IPS-18c (cell line): ENCODE measurements around the gene ALDOA.
"Not testable (repeated sequence)": the region's sequence is repeated elsewhere in the genome, so short reads cannot be mapped to it uniquely, and the experiment has no call there.

Experiments used
- H3K4me3 ChIP-seq: 2 replicates; pipeline ENCODE4 v1.7.0; 2013; ENCODE audit warnings: low read depth, mild to moderate bottlenecking, low read length, moderate library complexity; ENCODE audit not compliant: insufficient read depth
- H3K9me3 ChIP-seq: one replicate; pipeline ENCODE4 v1.6.1; 2013; ENCODE audit warnings: mild to moderate bottlenecking, low read length, moderate library complexity; ENCODE audit not compliant: control insufficient read depth, insufficient read depth

The ALDOA gene

GRCh38 chr16:30032083-30032819, 33.3 kb upstream of the ALDOA start:
- no peak overlapping the region for H3K4me3 ChIP-seq
- H3K9me3 ChIP-seq, result no peaks in the 10 kb centered on the region

- H3K9me3 ChIP-seq, result no peaks in the 10 kb centered on the region
- H3K4me3 ChIP-seq, result no peak overlapping the region
Observed at GRCh38 chr16:30033270-30033669, 32.3 kb upstream of the ALDOA start.

- Histone ChIP-seq H3K4me3 (no peak overlapping the region), H3K9me3 (no peaks in the 10 kb centered on the region)
Observed at GRCh38 chr16:30040221-30040620, 25.3 kb upstream of the ALDOA start.

GRCh38 chr16:30040690-30041089, 24.9 kb upstream of the ALDOA start:
- H3K9me3 ChIP-seq, H3K4me3 ChIP-seq: not testable (repeated sequence)

- Histone ChIP-seq H3K9me3 (no peaks in the 10 kb centered on the region), H3K4me3 (no peak overlapping the region)
Observed at GRCh38 chr16:30041841-30042240, 23.7 kb upstream of the ALDOA start.

GRCh38 chr16:30046178-30046577, 19.4 kb upstream of the ALDOA start:
- no peaks in the 10 kb centered on the region for H3K9me3 ChIP-seq
- no peak overlapping the region for H3K4me3 ChIP-seq

GRCh38 chr16:30046588-30046987, 19.0 kb upstream of the ALDOA start:
- H3K9me3 ChIP-seq, result no peaks in the 10 kb centered on the region

GRCh38 chr16:30049871-30050270, 15.7 kb upstream of the ALDOA start:
- Histone ChIP-seq H3K9me3 (no peaks in the 10 kb centered on the region), H3K4me3 (no peak overlapping the region)

More at GRCh38 chr16:30046588-30046987, 19.0 kb upstream of the ALDOA start:
- H3K4me3 ChIP-seq, result peak overlapping the region; percentile 1; the same call in 1 of the 2 replicates

GRCh38 chr16:30051518-30051917, 14.0 kb upstream of the ALDOA start:
- Histone ChIP-seq H3K9me3 (no peaks in the 10 kb centered on the region), H3K4me3 (no peak overlapping the region)

GRCh38 chr16:30052671-30053372, 12.7 kb upstream of the ALDOA start:
- Histone ChIP-seq H3K4me3 (peak overlapping the region; percentile 87), H3K9me3 (no peaks in the 10 kb centered on the region)

GRCh38 chr16:30053376-30054015, 12.1 kb upstream of the ALDOA start:
- Histone ChIP-seq H3K4me3 (peak overlapping the region; percentile 87), H3K9me3 (no peaks in the 10 kb centered on the region)

GRCh38 chr16:30054451-30054850, 11.1 kb upstream of the ALDOA start:
- Histone ChIP-seq H3K4me3 (no peak overlapping the region), H3K9me3 (no peaks in the 10 kb centered on the region)

GRCh38 chr16:30054959-30055553, 10.5 kb upstream of the ALDOA start:
- Histone ChIP-seq H3K4me3 (no peak overlapping the region), H3K9me3 (no peaks in the 10 kb centered on the region)

- Histone ChIP-seq H3K9me3 (no peaks in the 10 kb centered on the region), H3K4me3 (no peak overlapping the region)
Observed at GRCh38 chr16:30060346-30060745, 5.2 kb upstream of the ALDOA start.

- H3K9me3 ChIP-seq, result no peaks in the 10 kb centered on the region
- no peak overlapping the region for H3K4me3 ChIP-seq
Observed at GRCh38 chr16:30060836-30061554, 4.6 kb upstream of the ALDOA start.

- Histone ChIP-seq H3K9me3 (peaks cover 2% of the 10 kb centered on the region), H3K4me3 (peak overlapping the region; percentile 95)
Observed at GRCh38 chr16:30063278-30063892, 2.2 kb upstream of the ALDOA start.
